ENCODE measurements around the gene ZNF532.

DNA sequence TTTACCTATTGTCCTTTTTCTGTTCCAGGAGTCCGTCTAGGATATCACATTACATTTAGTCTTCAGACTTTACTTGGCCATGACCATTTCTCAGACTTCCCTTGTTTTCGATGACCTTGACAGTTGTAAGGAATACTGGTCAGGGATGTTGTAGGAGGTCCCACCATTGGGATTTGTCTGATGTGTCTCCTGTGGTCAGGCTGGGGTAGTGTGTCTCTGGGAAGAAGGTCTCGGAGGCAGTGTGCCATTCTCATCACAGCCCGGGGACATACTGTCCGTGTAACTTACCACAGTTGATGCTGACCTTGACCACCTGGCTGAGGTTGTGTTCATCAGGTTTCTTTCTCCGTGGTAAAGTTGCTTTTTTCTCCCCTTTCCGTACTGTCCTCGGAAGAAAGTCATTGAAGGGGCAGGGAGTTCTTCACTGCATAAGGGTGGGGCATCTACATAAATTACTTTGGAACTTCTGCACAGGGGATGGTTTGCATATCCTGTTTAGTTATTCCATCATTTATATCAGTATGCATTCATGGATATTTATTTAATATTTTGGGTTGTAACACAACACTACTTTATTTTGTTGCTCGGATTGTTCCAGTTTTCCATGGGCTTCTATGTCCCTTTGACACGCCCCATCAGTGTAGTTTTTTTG, 41.2 kb downstream of the ZNF532 start:
- TF ChIP-seq POLR2AphosphoS5 (IDR thresholded peaks at IDR 0.05; ENCODE audit: low read depth), result no peak
- TF ChIP-seq SPI1 (IDR thresholded peaks at IDR 0.05; ENCODE audit: borderline replicate concordance, low read depth), result no peak
- TF ChIP-seq, protein P1, sequence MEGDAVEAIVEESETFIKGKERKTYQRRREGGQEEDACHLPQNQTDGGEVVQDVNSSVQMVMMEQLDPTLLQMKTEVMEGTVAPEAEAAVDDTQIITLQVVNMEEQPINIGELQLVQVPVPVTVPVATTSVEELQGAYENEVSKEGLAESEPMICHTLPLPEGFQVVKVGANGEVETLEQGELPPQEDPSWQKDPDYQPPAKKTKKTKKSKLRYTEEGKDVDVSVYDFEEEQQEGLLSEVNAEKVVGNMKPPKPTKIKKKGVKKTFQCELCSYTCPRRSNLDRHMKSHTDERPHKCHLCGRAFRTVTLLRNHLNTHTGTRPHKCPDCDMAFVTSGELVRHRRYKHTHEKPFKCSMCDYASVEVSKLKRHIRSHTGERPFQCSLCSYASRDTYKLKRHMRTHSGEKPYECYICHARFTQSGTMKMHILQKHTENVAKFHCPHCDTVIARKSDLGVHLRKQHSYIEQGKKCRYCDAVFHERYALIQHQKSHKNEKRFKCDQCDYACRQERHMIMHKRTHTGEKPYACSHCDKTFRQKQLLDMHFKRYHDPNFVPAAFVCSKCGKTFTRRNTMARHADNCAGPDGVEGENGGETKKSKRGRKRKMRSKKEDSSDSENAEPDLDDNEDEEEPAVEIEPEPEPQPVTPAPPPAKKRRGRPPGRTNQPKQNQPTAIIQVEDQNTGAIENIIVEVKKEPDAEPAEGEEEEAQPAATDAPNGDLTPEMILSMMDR (IDR thresholded peaks at IDR 0.05; ENCODE audit: insufficient read depth, low read length), result no peak
- TF ChIP-seq, protein P2, sequence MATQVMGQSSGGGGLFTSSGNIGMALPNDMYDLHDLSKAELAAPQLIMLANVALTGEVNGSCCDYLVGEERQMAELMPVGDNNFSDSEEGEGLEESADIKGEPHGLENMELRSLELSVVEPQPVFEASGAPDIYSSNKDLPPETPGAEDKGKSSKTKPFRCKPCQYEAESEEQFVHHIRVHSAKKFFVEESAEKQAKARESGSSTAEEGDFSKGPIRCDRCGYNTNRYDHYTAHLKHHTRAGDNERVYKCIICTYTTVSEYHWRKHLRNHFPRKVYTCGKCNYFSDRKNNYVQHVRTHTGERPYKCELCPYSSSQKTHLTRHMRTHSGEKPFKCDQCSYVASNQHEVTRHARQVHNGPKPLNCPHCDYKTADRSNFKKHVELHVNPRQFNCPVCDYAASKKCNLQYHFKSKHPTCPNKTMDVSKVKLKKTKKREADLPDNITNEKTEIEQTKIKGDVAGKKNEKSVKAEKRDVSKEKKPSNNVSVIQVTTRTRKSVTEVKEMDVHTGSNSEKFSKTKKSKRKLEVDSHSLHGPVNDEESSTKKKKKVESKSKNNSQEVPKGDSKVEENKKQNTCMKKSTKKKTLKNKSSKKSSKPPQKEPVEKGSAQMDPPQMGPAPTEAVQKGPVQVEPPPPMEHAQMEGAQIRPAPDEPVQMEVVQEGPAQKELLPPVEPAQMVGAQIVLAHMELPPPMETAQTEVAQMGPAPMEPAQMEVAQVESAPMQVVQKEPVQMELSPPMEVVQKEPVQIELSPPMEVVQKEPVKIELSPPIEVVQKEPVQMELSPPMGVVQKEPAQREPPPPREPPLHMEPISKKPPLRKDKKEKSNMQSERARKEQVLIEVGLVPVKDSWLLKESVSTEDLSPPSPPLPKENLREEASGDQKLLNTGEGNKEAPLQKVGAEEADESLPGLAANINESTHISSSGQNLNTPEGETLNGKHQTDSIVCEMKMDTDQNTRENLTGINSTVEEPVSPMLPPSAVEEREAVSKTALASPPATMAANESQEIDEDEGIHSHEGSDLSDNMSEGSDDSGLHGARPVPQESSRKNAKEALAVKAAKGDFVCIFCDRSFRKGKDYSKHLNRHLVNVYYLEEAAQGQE (IDR thresholded peaks at IDR 0.05; ENCODE audit: insufficient replicate concordance, low read depth), result no peak

Measured in HL-60 (cell line).